HK-2 (cell line): ENCODE measurements around the gene KCTD12.
"Not testable (repeated sequence)": the region's sequence is repeated elsewhere in the genome, so short reads cannot be mapped to it uniquely, and the experiment has no call there.

Experiments
- DNase-seq: peaks from one replicate; pipeline ENCODE4 v3.0.0-alpha.2; 2018; ENCODE audit not compliant: unreplicated experiment

The KCTD12 gene

GRCh38 chr13:76886292-76887075, at the start of gene KCTD12:
Gene KCTD12, minus strand, starts transcription at chr13:76886405. Its CDS starts 257 bp downstream, at chr13:76886148.
- DNase-seq, result no peak

GRCh38 chr13:76934671-76935070, 48.5 kb upstream of the KCTD12 start:
- no peak for DNase-seq

GRCh38 chr13:76932076-76932475, 45.9 kb upstream of the KCTD12 start:
- no peak for DNase-seq

- no peak for DNase-seq
Observed at GRCh38 chr13:76929851-76930374, 43.7 kb upstream of the KCTD12 start.

- no peak for DNase-seq
Observed at GRCh38 chr13:76929320-76929719, 43.1 kb upstream of the KCTD12 start.

- no peak for DNase-seq
Observed at GRCh38 chr13:76928456-76928855, 42.3 kb upstream of the KCTD12 start.

GRCh38 chr13:76927955-76928354, 41.8 kb upstream of the KCTD12 start:
- DNase-seq, result no peak

- DNase-seq, result no peak
Observed at GRCh38 chr13:76925115-76925514, 38.9 kb upstream of the KCTD12 start.

GRCh38 chr13:76921516-76921915, 35.3 kb upstream of the KCTD12 start:
- DNase-seq, result no peak

- DNase-seq, result not testable (repeated sequence)
Observed at GRCh38 chr13:76917755-76918481, 31.7 kb upstream of the KCTD12 start.

GRCh38 chr13:76917095-76917494, 30.9 kb upstream of the KCTD12 start:
- DNase-seq, result no peak

GRCh38 chr13:76913898-76914297, 27.7 kb upstream of the KCTD12 start:
- no peak for DNase-seq

- DNase-seq, result no peak
Observed at GRCh38 chr13:76912476-76912875, 26.3 kb upstream of the KCTD12 start.

GRCh38 chr13:76904507-76904906, 18.3 kb upstream of the KCTD12 start:
- no peak for DNase-seq

- peak; percentile 33 for DNase-seq
Observed at GRCh38 chr13:76903544-76904162, 17.4 kb upstream of the KCTD12 start.

GRCh38 chr13:76899066-76899465, 12.9 kb upstream of the KCTD12 start:
- DNase-seq, result not testable (repeated sequence)

GRCh38 chr13:76897171-76897570, 11.0 kb upstream of the KCTD12 start:
- not testable (repeated sequence) for DNase-seq

GRCh38 chr13:76894401-76895110, 8.4 kb upstream of the KCTD12 start:
- no peak for DNase-seq

- no peak for DNase-seq
Observed at GRCh38 chr13:76892488-76892887, 6.3 kb upstream of the KCTD12 start.

GRCh38 chr13:76890021-76890420, 3.8 kb upstream of the KCTD12 start:
- DNase-seq, result no peak

GRCh38 chr13:76889254-76889653, 3.0 kb upstream of the KCTD12 start:
- no peak for DNase-seq

GRCh38 chr13:76888421-76888820, 2.2 kb upstream of the KCTD12 start:
- DNase-seq, result no peak
